WI38 (cell line): ENCODE measurements around the gene COX4I1.

Experiments used
- H3K4me3 ChIP-seq: 2 replicates; pipeline ENCODE4 v1.5.1; 2011; ENCODE audit warnings: low read depth, mild to moderate bottlenecking, control low read depth, low read length
- TF ChIP-seq, protein P1 (sequence below): IDR thresholded peaks from 2 replicates; pipeline ENCODE4 v1.5.1; 2012; ENCODE audit warnings: low read depth, mild to moderate bottlenecking, control low read depth, low read length

Gene COX4I1

DNA sequence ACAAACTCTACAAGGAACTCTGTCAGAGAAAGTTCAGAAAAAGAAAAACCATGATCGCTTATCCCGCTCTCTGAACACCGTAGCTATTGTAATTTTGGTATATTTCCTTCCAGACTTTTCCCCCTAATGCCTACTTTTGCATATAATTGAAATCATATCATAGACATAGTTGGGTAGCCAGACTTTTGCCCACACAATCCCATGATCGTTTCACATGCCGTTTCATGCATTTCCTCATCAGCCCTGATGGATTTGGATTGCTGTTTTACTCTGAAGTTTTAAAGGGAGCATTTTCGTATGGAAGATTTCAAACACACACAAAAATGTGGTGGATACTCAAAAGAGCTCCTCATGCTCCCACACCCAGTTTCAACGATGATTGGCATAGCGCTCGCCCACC is 31.3 kb downstream of the COX4I1 start:
- TF ChIP-seq, protein P1, sequence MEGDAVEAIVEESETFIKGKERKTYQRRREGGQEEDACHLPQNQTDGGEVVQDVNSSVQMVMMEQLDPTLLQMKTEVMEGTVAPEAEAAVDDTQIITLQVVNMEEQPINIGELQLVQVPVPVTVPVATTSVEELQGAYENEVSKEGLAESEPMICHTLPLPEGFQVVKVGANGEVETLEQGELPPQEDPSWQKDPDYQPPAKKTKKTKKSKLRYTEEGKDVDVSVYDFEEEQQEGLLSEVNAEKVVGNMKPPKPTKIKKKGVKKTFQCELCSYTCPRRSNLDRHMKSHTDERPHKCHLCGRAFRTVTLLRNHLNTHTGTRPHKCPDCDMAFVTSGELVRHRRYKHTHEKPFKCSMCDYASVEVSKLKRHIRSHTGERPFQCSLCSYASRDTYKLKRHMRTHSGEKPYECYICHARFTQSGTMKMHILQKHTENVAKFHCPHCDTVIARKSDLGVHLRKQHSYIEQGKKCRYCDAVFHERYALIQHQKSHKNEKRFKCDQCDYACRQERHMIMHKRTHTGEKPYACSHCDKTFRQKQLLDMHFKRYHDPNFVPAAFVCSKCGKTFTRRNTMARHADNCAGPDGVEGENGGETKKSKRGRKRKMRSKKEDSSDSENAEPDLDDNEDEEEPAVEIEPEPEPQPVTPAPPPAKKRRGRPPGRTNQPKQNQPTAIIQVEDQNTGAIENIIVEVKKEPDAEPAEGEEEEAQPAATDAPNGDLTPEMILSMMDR: no peak
- H3K4me3 ChIP-seq: no peak overlapping the region

DNA sequence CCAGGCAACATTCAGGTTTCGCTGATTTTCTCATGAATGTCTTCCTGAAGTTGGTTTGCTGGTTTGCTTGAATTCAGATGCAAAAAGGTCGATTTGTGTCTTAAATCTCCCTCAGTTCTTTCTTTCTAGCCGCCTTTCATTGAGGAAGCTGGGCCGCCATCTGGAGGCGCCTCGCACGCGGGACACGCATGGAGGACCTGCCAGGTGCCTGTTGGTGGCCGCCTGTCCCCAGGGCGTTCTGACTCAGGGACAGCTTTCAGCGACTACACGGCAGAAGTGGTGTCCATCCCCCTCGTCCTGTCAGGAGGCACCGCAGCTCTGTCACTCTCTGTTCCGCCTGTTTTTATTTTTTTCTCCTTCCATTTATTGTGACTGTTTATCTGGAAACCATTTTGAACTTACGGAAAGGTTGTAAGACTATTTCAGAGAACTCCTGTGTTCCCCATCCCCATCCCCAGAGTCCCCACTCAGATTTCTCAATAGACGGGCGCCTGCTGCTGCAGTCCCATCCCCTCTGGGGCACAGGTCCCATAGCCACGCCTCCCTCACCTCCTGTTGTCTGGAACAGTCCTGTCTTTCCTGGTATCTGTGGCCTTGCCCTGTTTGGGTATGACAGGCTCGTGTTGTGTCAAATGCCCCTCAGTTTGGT is 33.2 kb downstream of the COX4I1 start:
- H3K4me3 ChIP-seq: no peak overlapping the region
- TF ChIP-seq, protein P1: no peak

DNA sequence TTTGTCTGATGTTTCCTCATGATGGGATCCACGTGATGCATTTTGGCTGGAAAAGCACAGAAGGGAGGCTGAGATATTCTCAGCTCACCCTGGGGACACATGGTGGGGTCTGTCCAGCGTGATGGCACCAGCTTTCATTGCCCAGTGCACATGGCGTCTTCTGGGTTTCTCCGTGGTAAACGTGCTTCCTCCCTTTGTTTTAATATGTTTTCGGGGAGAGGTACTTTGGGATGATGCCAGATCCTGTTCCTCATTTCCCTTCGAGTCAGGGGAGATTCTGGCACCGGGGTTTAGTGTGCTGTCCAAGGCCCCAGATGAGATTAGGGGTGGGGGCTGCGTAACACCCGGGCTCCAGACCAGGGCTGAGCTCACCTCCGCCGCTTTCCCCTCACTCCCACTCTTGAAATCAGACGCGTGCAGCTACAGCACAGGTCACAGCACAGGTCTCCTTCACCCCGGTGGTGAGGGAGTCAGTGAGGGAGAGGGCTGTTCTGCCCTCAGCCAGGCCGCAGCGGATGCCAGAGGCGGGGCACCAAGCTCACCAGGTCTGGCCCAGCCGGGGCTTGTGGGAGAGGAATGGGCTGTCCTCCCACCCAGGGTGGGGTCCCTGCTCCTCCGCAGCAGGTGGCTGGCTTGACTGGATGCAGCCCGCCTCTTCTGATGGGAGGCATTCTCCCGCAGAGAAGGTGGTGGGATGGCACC is 33.9 kb downstream of the COX4I1 start:
- TF ChIP-seq, protein P1: no peak
- H3K4me3 ChIP-seq: no peak overlapping the region

DNA sequence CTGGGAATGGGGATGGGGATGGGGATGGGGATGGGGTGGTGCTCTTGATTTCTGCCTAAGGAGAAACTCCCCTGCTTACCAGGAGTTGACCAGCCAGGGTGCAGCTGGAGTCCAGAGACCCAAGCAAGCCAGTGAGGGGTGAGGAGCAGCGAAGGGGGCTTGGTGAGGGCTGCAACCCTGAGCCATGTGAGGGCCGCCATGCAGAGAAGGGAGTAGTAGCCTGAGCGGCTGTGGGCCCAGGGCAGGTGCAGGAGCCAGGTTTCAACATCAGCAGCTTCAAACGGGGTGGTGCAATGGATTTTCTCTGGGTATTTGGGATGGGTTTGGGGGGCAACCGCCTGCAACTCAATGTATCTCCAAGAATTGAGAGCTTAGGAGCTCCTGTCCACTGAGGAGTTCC is 35.2 kb downstream of the COX4I1 start:
- TF ChIP-seq, protein P1: no peak
- no peak overlapping the region for H3K4me3 ChIP-seq

DNA sequence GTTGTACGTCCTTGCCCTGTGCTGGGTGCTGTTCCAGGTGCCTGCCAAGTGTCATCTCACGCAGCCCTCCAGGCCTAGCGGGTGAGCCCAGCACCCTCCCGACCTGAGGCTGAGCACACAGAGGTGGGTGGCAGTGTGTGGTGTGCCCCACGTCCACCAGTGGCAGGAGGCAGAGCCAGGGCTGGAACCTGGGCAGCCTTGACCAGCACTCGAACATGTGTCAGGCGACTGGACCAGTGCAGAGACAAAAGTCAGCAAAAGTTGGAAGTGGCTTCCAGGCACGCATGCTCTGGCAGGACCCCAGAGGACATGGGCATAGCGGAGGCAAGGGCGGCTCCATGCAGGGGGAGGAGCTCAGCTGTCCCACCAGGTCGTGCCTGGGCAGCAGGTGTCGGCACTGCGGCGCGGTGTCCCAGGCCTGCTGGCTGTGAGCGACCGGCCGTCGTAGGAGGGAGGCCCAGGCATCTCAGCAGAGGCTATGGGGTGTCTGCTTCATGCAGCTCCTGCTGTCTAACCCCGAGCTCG is 35.8 kb downstream of the COX4I1 start:
- no peak overlapping the region for H3K4me3 ChIP-seq
- TF ChIP-seq, protein P1: no peak

DNA sequence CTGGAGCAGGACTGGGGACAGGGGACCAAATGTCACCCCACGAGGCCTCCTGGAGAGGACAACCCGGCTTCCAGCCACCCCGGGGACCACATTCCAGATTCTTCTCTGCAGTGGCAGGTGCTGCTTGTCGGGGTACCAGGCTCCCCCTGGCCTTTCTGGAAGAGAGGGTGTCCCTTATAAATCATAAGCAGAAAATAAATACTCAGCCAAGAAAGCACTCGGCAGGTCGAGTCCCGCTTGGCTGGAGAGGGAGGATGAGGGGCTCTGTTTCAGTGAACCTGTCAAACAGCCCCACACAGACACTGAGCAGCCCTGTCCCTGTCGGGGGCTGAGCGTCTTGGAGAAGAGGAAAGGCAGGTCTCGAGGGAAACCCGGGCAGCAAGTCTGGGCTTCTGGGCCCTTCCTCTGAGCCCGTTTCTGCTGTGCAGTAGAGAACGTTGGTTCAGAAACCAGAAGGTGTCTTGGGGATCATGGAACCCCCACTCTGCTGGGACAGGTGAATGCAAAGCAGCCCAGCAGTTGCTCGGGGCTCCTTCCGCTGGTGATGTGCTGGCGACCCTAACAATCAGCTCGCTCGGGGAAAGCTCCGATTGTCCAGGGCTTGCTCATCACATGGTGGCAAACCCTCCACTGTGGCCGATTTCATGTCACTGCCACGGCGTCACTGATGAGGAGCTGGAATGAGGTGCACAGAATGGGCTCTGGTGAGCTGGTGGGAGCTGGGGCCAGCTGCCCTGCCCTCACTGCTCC is 36.6 kb downstream of the COX4I1 start:
- TF ChIP-seq, protein P1: no peak
- H3K4me3 ChIP-seq: no peak overlapping the region
